Measurements from ENCODE around the gene ZNF283.
A peak's percentile ranks its signal among the peaks of the same experiment; 100 is the strongest.

Gene ZNF283

DNA sequence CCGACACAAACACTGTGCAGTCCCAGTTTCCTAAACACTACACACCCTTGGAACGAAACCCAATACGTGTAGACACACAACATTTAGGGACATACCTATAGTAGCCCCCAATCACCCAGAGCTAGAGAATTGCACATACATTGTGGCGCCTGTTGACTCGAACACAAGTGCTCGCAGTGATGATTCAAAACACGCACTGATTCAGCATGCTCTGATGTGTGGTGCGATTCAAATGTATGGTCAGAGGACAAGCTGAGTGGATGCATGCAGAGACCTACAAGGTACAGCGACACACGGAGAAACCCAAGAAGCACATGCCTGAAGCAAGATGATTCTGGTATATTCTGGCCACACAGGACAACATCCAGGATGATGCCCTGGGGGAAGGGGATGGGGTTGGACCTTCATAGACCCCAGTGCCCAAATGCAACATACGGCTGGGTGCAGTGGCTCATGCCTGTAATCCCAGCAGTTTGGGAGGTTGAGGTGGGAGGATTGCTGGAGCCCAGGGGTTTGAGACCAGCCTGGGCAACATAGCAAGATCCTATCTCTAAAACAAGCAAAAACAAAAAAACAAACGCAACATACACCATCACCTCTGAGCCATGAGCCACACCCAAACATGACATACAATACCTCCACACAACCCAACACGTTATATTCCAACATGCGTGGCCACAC is 45.4 kb upstream of the ZNF283 start:
- in situ Hi-C loops (cut with HindIII; ENCODE audit: low sequenced_read_pairs), result no loop called here
- no peak overlapping the region for H3K4me3 ChIP-seq (ENCODE audit: low read depth, low read length)
- no peak for DNase-seq (ENCODE audit: low read depth, low spot score)

DNA sequence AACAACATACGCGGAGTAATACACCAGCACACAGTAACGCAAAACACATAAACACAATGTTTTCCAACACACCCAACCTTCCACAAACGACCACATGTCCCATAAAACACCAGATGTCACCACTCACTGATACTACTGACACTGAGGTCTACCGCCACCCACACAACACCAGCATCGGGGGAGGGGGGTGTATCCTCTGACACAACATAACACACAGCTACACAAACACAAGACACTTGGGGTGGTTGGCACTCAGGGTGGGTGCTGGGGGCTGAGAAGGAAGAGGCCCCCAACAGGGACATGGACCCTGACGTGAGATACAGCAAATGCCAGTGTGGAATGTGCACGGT is 44.8 kb upstream of the ZNF283 start:
- H3K4me3 ChIP-seq (ENCODE audit: low read depth, low read length), result no peak overlapping the region
- no peak for DNase-seq (ENCODE audit: low read depth, low spot score)
- in situ Hi-C loops (cut with HindIII; ENCODE audit: low sequenced_read_pairs), result no loop called here
- TF ChIP-seq CTCF (IDR thresholded peaks at IDR 0.05; ENCODE audit: low read depth, low read length), result no peak

More for the DNA sequence above, 45.4 kb upstream of the ZNF283 start:
- TF ChIP-seq CTCF (IDR thresholded peaks at IDR 0.05; ENCODE audit: low read depth, low read length), result no peak

- TF ChIP-seq CTCF (IDR thresholded peaks at IDR 0.05; ENCODE audit: low read depth, low read length), result no peak
- no peak for DNase-seq (ENCODE audit: low read depth, low spot score)
- no peak overlapping the region for H3K4me3 ChIP-seq (ENCODE audit: low read depth, low read length)
- in situ Hi-C loops (cut with HindIII; ENCODE audit: low sequenced_read_pairs), result no loop called here
These were observed 44.4 kb upstream of the ZNF283 start for GRCh38 chr19:43782689-43783231.

- in situ Hi-C loops (cut with HindIII; ENCODE audit: low sequenced_read_pairs), result no loop called here
- no peak for TF ChIP-seq CTCF (IDR thresholded peaks at IDR 0.05; ENCODE audit: low read depth, low read length)
- no peak for DNase-seq (ENCODE audit: low read depth, low spot score)
- no peak overlapping the region for H3K4me3 ChIP-seq (ENCODE audit: low read depth, low read length)
These were observed 43.5 kb upstream of the ZNF283 start for GRCh38 chr19:43783636-43784035.

DNA sequence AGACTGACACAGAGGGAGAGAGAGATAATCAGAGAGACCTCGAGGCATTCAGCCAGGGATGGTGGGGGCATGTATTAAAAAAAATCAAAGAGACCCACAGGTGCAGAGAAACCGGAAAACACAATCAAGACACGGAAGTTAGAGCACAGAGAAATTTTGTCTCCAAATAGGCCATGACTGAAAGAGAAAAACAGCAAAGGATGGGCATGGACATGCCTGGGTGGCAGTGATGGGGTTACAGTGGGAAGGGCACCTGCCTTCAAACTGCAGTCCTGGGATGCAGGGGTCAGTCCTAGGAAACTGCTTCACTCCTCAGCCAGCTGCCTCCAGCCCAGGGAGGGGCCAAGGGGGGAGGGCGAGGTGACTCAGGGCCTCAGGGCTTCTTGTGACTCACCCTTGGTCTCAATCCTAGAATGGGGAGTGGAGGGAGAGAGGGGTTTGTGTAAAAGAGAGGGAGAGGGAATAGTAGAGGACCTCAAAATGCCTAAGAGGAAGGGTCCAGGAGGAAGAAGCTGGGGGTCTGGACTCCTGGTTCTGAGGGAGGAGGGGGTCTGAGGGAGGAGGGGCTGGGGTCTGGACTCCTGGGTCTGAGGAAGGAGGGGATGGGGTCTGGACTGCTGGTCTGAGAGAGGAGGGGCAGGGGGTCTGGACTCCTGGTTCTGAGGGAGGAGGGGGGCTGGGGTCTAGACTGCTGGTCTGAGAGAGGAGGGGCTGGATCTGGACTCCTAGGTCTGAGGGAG is 42.7 kb upstream of the ZNF283 start:
- TF ChIP-seq CTCF (IDR thresholded peaks at IDR 0.05; ENCODE audit: low read depth, low read length), result no peak
- no peak overlapping the region for H3K4me3 ChIP-seq (ENCODE audit: low read depth, low read length)
- in situ Hi-C loops (cut with HindIII; ENCODE audit: low sequenced_read_pairs), result no loop called here
- peak; percentile 86 for DNase-seq (ENCODE audit: low read depth, low spot score)

DNA sequence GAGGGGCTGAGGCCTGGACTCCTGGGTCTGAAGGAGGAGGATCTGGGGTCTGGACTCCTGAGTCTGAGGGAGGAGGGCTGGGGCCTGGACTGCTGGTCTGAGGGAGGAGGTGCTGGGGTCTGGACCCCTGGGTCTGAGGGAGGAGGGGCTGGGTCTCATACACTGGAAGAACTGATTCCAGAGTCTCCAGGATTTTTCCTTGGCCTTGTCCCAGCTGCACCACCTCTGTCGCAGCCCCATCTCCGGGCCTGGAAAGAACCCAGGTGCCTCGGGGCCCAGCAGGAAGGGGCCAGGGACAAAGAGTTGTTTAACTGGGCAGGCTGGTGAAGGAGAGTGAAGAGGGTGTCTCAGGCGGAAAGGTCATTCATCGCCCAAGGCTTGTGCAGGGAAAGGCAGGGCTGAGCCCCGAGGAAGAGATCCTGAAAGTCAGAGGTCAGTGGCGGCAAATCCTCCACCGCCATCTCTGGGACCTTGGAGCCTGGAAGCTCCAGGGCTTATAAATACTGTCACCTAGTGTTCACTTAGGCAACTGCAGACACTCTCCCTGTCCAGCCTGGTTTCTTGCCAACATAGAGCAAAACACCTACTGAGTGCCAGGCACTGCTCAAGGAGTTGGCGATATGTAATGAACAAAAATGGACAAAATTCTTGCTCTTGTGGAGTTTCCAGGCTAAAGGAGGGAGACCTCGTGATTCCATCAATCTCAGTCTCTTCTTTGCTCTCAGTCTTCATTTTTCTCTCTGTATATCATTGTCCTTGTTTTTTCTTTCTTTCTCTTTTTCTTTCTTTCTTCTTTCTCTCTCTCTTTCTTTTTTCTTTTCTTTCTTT is 41.9 kb upstream of the ZNF283 start:
- in situ Hi-C loops (cut with HindIII; ENCODE audit: low sequenced_read_pairs), result no loop called here
- TF ChIP-seq CTCF (IDR thresholded peaks at IDR 0.05; ENCODE audit: low read depth, low read length), result peak; percentile 100
- peak; percentile 74 for DNase-seq (ENCODE audit: low read depth, low spot score)
- H3K4me3 ChIP-seq (ENCODE audit: low read depth, low read length), result no peak overlapping the region

Measured in astrocyte of the spinal cord (primary cell).